Right cardiac atrium (tissue), 5 donors: Measurements from ENCODE around the gene CCDC190. TPM values are rescaled to one million over a fixed set of nuclear protein-coding genes. Genes with fewer than 3 reads are reported as not detected.

Source experiments
- ATAC-seq, 2 donors: fragments of 200-7000 bp; cut with Tn5 transposase; one replicate each; pipeline versions ENCODE4 v1.8.0 to v1.9.1; 2020; ENCODE audit warnings: moderate library complexity in 2 of 2, mild to moderate bottlenecking in 1 of 2
- DNase-seq, 3 donors: peaks; one replicate each; pipeline ENCODE4 v3.0.0-alpha.2; 2020
- H3K27ac ChIP-seq: one replicate; pipeline ENCODE4 v1.5.1; 2013; ENCODE audit warnings: mild to moderate bottlenecking, low read length, control low read depth, moderate library complexity
- H3K27me3 ChIP-seq: one replicate; pipeline ENCODE4 v1.6.1; 2013; ENCODE audit not compliant: control insufficient read depth, insufficient read depth
- H3K4me1 ChIP-seq: one replicate; pipeline ENCODE4 v1.6.1; 2013; ENCODE audit warnings: low read length; ENCODE audit not compliant: control insufficient read depth, insufficient read depth
- H3K4me3 ChIP-seq: one replicate; pipeline ENCODE4 v1.5.1; 2013; ENCODE audit warnings: low read length, control low read depth
- H3K9me3 ChIP-seq: one replicate; pipeline ENCODE4 v1.6.1; 2013; ENCODE audit warnings: low read length; ENCODE audit not compliant: control insufficient read depth
- WGBS: extraction: QIAGEN DNeasy Blood & Tissue Kit; methylation state at CpG from one replicate; pipeline ENCODE4 v1.1.7; 2013; 5-methylcytosine and 5-hydroxymethylcytosine counted together
- intact Hi-C, 4 donors: fragments of 100-400 bp; cut with DNase I; formaldehyde crosslinking; loops; one replicate each; pipeline versions ENCODE4 v1.11.0 to v1.14.0; 2022 to 2023
- long read RNA-seq, 4 donors: library from polyadenylated mRNA; unstranded; transcript quantifications; one replicate each; pipeline ENCODE4 v2.0.0, GENCODE V29; 2020 to 2021
- polyA plus RNA-seq: library from polyadenylated mRNA; stranded (reverse); fragments of 200-250 nt; gene quantifications from one replicate; pipeline ENCODE4 v1.2.3, GENCODE V29; 2013
- total RNA-seq, 4 donors: library from RNA; stranded (reverse); fragmentation: NEBNext Ultra II Directional; extraction: Animal tissue kit (Norgen Biotek cat#: 25700); gene quantifications; one replicate each; pipeline ENCODE4 v1.2.1, GENCODE V29; 2021
- donor health status: healthy with polysubstance abuse.
- donor health status: DM: no; HTN: yes; CAD: no.
- donor health status: DM: no; HTN: no; CAD: no.
- donor health status: DM: no; HTN: yes; CAD: no; lungs with severe emphysema.
- donor health status: DM: yes; HTN: yes; CAD: no.

Gene CCDC190, protein sequence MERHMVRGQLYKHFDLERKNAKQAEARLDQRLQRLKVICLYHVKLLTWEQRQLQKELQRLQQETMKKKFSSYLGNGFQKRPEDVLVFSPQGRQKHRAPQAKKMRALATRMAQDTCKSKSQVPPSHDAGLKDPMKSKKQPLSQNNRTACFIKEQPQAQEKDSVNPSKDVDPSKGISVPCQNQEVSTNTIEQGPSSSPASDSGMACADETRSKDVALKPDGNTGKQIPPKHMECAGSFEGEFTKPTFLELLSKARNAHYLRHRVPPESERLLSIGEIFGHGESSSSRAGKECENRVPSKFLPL
- total RNA-seq (under 1 TPM in 3 of 4 donors, not detected in 1; 0.11 to 0.26 (median 0.25) TPM), polyA plus RNA-seq (0.32 TPM)
- long read RNA-seq, donor 1, partial matches to known transcripts = 0 of 1 reads
- long read RNA-seq, donor 1, other reads (novel, unspliced or antisense) = 1 of 1 reads
- long read RNA-seq, donor 2 = 0 reads
- long read RNA-seq, donor 3 = 0 reads
- long read RNA-seq, donor 4 = 0 reads

DNA sequence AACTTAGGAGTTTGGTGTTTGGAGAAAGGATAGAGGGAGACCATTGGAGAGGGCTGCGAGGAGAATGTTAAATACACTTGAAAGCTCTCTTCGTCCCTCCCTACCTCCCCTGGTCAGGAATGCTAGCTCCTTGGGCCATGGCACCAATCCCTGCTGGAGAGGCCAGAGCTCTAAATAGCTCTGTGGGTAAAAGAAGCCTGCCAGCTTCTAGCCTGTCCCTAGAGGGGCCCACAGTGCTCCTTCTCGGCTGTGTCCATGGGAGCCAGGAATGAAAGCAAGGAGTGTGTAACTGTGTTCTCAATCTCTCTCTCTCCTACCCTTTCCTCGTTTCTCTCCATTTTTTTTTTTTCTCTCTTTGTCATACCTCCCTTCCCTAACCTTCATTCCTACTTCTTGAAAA is at the start of gene CCDC190:
Gene CCDC190, minus strand, starts transcription at position 75 of the 400 bp plus-strand sequence. CDS start 1,529 bp downstream, outside the sequence.
- H3K4me3 ChIP-seq = no peak within 1 kb of the TSS
- intact Hi-C loops = no loop called here
- no peaks in the 10 kb centered on the region for H3K9me3 ChIP-seq
- no peaks in the 10 kb centered on the region for H3K27me3 ChIP-seq
- peak within 1 kb of the TSS; percentile 67 for H3K27ac ChIP-seq
- WGBS = 33% methylated on average over 4 of the region's 4 CpGs
- H3K4me1 ChIP-seq = peaks cover 7% of the 10 kb centered on the region
- DNase-seq = peak; percentile 37 to 69 (median 63)
- ATAC-seq = peak; percentile 75 to 95

DNA sequence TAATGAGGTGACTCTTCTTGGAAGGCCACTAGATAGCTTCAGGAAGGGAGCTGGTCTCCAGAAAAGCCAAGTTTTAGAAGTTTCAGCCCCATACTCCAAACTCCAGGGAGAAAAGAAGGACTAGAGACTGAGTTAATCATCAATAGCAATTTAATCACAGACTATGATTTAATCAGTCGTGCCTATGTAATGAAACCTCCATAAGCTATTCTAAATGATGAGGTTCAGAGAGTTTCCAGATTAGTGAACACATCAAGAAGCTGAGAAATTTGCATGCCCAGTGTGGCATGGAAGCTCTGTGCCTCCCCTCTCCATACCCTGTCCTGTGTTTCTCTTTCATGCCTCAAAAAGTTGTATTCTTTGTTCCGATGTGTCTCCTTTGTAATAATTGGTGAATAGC is 49.2 kb upstream of the CCDC190 start:
- no peak for DNase-seq
- 94% methylated on average over 2 of the region's 2 CpGs for WGBS
- Histone ChIP-seq H3K4me1 (no peaks in the 10 kb centered on the region), H3K27me3 (no peaks in the 10 kb centered on the region), H3K27ac (no peak overlapping the region), H3K9me3 (no peaks in the 10 kb centered on the region), H3K4me3 (no peak overlapping the region)
- no peak for ATAC-seq
- intact Hi-C loops = no loop called here

DNA sequence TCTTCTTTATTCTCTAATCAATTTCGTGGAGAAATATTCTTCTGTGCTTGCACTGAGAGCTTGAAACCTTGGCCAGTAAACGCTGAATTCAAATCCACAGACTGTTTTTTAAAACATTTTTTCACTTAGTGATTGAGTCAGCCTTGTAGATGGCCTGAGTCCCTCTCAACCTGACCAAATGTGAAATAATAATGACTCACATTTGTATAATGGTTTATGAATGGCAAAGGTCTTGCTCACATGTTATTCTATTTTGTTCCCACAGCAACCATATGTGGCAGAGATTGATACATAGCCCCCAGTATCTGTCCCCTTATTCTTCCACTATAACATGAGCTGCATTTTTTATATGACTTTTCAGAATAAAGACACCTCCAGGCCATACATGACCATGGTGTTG is 47.8 kb upstream of the CCDC190 start:
- WGBS = 51% methylated on average over 2 of the region's 2 CpGs
- DNase-seq (no peak), ATAC-seq (no peak)
- H3K9me3 ChIP-seq = no peaks in the 10 kb centered on the region
- intact Hi-C loops = no loop called here
- H3K4me1 ChIP-seq = no peaks in the 10 kb centered on the region
- H3K27ac ChIP-seq = no peak overlapping the region
- H3K4me3 ChIP-seq = no peak overlapping the region
- H3K27me3 ChIP-seq = no peaks in the 10 kb centered on the region

DNA sequence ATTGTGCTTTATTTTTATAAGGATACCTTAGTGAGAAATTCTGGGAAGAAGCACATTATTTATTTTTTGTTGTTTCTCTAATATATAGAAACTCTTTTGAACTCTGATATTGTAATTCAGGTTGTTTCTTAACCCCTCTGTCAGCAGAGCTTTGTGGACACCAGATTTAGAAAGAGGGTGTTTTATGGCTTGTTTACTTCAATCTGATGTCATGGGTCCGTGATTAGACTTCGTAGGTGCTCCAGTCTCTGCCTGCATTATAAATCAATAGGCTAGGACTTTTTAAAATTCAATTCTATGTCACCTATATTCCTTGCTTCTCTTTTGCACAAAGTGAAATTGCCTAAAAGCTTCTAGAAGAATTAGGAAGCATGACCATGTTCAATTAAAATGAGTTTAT is 47.3 kb upstream of the CCDC190 start:
- ATAC-seq (no peak), DNase-seq (no peak)
- Histone ChIP-seq H3K9me3 (no peaks in the 10 kb centered on the region), H3K27ac (no peak overlapping the region), H3K4me3 (no peak overlapping the region), H3K4me1 (no peaks in the 10 kb centered on the region), H3K27me3 (no peaks in the 10 kb centered on the region)
- 82% methylated on average over 2 of the region's 2 CpGs for WGBS
- intact Hi-C loops = no loop called here

DNA sequence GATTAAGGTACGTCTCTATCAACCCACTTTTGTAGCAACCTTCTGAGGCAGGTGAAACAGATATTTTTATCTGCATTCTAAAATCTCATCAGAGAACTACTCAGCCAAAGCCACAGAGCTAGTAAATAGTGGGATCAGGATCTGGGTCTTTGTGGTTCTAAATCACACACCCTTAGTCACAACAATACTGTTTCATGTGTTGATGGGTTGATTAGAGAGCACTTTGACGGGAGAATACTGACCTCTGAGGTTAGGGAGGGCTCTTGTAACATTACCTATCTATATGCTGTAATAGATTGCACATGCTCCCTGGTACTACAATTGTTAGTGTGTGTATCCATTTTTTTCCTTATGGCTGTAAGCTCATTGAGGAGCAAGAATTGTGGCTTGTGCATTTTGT is 45.5 kb upstream of the CCDC190 start:
- WGBS = 73% methylated on average over 2 of the region's 2 CpGs
- intact Hi-C loops = no loop called here
- ATAC-seq = no peak
- DNase-seq = no peak
- Histone ChIP-seq H3K27ac (no peak overlapping the region), H3K9me3 (no peaks in the 10 kb centered on the region), H3K27me3 (no peaks in the 10 kb centered on the region), H3K4me1 (no peaks in the 10 kb centered on the region), H3K4me3 (no peak overlapping the region)

DNA sequence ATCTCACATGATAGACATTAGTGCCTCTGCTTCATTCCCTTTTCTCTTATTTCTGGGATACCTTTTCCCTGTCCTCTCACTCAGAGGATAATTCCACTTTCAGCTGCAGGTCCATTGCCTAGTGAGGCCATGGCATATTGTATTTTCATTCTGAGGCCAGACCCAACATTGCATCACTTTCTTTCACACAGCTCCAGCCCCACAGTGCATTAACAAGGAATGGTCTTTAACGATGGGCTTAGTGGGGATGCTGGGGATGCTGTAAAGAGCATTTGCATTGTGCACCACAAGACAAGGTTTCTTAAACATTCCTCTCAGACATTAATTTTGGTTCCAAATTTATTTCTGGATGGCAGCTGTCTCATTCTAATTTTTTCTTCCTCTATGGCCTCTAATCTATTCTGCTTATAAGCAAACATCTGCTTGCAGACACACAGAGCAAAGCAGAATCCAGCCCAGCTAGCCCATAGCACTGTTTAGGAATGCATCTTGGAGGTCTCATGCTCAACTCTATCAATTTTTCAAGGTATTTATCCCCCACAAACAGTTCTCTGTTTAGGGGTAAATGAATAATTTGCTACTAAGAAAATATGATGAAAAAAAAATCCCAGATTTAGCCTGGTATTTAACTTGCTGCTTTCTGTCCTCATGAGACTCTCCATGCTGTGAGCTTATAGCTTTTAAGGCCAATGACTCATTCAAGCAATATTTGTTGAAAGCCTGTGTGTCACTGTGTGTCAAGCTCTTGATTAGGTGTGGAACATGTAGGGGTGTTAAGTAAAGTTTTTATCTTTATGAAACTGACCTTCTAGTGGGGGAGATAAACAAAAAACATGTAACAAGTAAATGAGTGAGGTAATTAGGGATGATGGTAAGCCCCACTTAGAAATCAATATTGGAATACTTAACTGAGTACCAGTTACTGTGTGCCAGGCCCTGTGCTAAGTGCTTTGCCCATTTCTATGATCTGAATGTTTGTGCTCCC is 44.5 kb upstream of the CCDC190 start:
- Histone ChIP-seq H3K9me3 (no peaks in the 10 kb centered on the region), H3K27ac (peak overlapping the region; percentile 72), H3K4me1 (no peaks in the 10 kb centered on the region), H3K27me3 (no peaks in the 10 kb centered on the region), H3K4me3 (no peak overlapping the region)
- no peak for DNase-seq
- peak in 1 of 2 donors; percentile 32 for ATAC-seq
- intact Hi-C loops = no loop called here
- WGBS = 53% methylated on average over 1 of the region's 1 CpG

DNA sequence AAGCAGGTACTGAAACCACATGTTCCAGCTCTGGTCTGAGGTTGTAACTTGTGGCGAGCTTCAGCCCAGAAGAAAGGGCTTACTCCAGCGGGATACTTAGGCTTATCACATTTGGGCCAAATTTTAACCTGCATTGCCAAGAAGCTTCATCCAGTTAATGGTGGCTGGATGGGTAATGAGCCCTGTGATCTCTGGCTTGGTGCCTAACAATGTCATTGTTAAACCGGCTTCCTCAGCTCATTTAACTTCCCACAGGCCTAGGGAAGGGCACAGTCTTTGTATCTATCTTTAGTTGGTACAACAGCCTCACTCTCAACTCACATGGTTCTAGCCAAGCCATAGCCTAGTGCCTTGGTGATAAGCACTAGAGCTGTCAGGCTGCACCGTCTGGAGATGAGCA is 43.6 kb upstream of the CCDC190 start:
- ATAC-seq (peak; percentile 85 to 90), DNase-seq (no peak)
- WGBS = 36% methylated on average over 4 of the region's 4 CpGs
- intact Hi-C loops = no loop called here
- H3K9me3 ChIP-seq = no peaks in the 10 kb centered on the region
- no peaks in the 10 kb centered on the region for H3K27me3 ChIP-seq
- H3K27ac ChIP-seq = peak overlapping the region; percentile 76
- no peaks in the 10 kb centered on the region for H3K4me1 ChIP-seq
- no peak overlapping the region for H3K4me3 ChIP-seq

DNA sequence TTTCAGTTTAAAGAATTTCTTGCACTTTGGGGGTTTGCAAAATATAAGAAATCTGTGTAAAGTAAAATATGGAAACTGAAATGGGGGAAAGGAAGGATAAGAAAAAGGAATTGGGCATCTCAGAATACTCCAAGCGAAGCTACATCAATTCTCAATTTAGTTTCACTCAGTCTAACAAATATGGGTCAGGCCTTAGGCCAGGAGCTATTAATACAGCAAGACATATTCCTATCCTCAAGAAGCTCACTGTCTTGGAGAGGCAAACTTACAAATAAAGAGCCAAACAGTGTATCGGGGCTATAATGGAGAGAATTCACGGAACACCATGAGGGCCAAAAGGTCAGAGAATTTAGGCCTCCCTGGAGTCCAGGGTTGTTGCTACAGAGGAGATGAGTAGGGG is 43.0 kb upstream of the CCDC190 start:
- ATAC-seq (no peak), DNase-seq (no peak)
- H3K4me1 ChIP-seq = no peaks in the 10 kb centered on the region
- H3K4me3 ChIP-seq = no peak overlapping the region
- H3K27me3 ChIP-seq = no peaks in the 10 kb centered on the region
- 83% methylated on average over 3 of the region's 3 CpGs for WGBS
- no peaks in the 10 kb centered on the region for H3K9me3 ChIP-seq
- H3K27ac ChIP-seq = peak overlapping the region; percentile 76
- intact Hi-C loops = no loop called here

DNA sequence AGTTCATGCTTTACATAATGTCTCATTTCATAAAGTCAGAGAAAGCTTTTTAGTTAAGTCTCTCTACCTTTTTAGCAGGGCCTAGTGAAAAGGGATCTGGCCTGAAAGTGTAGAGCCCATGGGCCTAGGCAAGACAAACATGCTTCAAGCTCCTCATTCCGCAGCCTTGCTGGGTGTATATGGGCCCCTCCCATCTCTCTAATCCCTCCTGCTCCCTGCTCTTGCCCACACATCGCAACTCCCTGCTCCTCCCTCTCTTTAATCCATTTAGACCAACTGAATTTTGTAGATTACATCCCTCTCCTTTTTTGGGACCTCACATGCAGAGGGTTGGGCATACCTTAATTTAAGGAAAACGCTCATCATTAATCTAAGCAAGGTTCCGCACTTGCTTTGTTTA is 42.3 kb upstream of the CCDC190 start:
- H3K4me1 ChIP-seq = no peaks in the 10 kb centered on the region
- no peaks in the 10 kb centered on the region for H3K27me3 ChIP-seq
- intact Hi-C loops = no loop called here
- no peak for ATAC-seq
- no peak overlapping the region for H3K4me3 ChIP-seq
- no peak overlapping the region for H3K27ac ChIP-seq
- no peaks in the 10 kb centered on the region for H3K9me3 ChIP-seq
- 95% methylated on average over 4 of the region's 4 CpGs for WGBS
- no peak for DNase-seq

DNA sequence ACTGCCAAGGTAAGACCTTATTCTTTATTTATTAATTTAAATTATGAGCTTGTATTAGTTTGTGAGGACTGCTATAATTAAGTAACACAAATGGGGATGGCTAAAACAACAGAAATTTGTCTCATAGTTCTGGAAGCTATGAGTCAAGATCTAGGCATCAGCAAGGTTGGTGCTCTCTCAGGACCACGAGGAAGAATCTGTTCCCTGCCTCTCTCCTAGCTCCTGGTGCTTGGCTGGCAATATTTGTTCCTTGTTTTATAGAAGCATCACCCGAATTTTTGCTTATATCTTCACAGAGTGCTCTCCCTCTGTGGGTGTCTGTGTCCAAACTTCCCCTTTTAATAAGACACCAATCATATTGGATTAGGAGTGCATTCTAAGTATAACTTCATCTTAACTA is 41.4 kb upstream of the CCDC190 start:
- ATAC-seq (no peak), DNase-seq (no peak)
- Histone ChIP-seq H3K4me3 (no peak overlapping the region), H3K27ac (no peak overlapping the region), H3K9me3 (no peaks in the 10 kb centered on the region), H3K27me3 (no peaks in the 10 kb centered on the region), H3K4me1 (no peaks in the 10 kb centered on the region)
- intact Hi-C loops = no loop called here
- WGBS = 64% methylated on average over 2 of the region's 2 CpGs

DNA sequence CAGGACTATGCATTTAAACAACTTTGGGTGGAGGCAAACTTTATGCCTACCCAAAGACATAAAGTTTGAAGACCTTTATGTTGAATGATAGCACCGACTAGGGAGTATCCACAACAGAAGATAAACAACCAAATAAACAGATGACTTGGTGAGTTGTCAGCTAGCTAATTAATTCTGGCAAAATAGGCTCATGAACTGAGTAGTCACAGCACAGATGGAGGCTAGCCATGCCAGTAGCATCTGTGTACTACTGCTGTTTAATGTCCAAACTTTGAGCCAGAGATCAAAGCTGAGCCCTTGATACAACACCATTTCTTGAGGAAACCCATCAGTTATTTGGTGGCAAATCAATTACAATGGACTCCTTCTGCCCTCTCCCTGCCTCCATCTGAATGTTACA is 40.3 kb upstream of the CCDC190 start:
- no peaks in the 10 kb centered on the region for H3K9me3 ChIP-seq
- WGBS = 74% methylated on average over 1 of the region's 1 CpG
- DNase-seq = no peak
- intact Hi-C loops = no loop called here
- H3K4me1 ChIP-seq = no peaks in the 10 kb centered on the region
- no peak for ATAC-seq
- no peak overlapping the region for H3K4me3 ChIP-seq
- H3K27me3 ChIP-seq = no peaks in the 10 kb centered on the region
- H3K27ac ChIP-seq = no peak overlapping the region
